ENCODE measurements around the gene CFAP73.
"Not testable (repeated sequence)": the region's sequence is repeated elsewhere in the genome, so short reads cannot be mapped to it uniquely, and the experiment has no call there.

The CFAP73 gene
- total RNA-seq, result 0.27 to 0.62 reads per million in 2 donors

DNA sequence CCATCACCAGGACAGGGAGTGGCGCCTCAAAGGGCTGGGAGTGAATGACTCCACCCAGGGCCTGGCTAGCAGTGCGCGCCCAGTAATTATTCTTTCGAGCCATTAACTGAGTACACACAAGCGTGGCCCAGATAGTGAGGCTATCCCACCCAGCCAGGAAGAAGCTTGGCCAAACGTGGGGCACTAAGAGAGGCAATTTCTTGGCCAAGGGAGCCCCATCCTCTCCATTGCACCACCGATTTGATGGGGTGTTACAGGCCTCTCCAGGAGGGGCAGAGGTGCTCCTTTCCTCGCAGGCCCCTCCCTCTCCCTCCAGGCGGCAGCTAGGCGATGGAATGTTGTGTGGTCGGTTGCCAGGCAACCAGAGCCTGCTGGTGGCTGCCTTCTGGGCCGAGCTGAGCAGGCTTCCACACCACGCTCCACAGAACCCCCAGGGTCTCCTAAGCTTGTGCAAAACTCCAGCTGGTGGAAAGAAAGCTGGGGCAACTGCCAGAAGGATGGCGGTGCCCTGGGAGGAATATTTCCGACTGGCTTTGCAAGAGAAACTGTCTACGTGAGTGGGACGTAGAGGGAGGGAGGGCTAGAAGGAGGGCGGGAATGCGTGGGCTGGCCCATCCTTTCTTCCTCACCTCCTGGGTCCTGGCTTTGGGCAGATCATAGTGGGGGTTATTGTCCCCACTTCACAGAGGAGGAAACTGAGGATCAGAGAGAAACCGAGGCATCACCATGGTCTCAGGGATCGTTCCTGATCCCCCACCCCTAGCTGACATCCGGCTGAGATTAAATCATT lies at the start of gene CFAP73:
TSS of gene CFAP73 (plus strand) at position 364 of the 790 bp plus-strand sequence. CDS start at position 498, 134 bp downstream.
- DNase-seq, result no peak

DNA sequence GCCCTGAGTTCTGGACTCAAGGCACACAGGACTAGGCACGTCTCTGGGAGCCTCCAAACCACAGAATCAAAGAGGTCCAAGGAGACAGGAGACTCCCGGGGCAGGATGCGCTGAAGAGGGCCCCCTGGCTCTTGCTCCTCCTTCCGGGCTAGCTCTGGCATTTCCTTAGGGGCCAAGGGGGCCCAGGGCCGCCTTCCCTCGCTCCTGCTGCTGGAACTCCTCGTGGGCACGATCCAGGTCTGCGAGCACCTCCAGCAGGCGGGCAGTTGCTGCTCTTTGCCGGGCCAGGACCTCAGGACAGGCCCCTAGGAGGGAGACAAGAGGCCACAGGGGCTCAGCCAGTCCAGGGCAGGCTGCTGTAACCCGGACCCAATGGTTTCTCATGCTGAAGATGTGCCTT lies 49.8 kb upstream of the CFAP73 start:
- no peak for DNase-seq

DNA sequence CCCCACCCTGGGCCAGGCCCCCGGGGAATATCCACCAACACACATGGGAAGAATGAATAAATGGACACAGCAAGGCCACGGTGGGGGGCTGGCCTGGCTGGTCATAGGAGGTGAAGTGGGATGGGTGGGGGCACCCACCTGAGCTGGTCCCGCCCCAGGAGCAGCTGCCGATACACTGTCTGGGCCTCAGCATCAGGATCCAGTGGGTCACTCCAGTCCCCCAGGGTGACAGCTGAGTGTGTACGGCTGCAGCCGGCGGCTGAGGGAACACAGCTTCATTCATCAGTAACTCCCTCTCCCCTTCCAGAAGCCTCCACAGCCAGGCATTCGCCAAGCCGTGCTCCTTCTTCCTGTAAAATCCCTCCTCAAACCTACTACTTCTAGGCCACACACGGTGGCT lies 47.8 kb upstream of the CFAP73 start:
- no peak for DNase-seq

DNA sequence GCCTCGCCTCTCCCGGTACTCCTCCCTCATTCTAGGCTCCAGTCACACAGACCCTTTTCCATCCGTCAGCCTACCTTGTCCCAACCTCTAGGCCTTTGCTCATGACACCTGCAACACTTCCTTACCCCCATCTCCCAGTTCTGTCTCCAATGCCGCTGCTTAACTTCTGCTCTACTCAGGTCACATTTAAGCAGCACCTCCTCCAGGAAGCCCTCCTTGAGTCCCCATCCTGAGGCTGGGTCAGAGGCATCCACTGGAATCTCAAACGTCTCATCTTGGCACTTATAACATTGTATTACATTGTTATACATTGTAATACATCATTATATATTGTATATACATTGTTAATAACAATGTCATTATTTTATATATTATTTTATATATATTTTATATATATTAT lies 46.7 kb upstream of the CFAP73 start:
- no peak for DNase-seq

DNA sequence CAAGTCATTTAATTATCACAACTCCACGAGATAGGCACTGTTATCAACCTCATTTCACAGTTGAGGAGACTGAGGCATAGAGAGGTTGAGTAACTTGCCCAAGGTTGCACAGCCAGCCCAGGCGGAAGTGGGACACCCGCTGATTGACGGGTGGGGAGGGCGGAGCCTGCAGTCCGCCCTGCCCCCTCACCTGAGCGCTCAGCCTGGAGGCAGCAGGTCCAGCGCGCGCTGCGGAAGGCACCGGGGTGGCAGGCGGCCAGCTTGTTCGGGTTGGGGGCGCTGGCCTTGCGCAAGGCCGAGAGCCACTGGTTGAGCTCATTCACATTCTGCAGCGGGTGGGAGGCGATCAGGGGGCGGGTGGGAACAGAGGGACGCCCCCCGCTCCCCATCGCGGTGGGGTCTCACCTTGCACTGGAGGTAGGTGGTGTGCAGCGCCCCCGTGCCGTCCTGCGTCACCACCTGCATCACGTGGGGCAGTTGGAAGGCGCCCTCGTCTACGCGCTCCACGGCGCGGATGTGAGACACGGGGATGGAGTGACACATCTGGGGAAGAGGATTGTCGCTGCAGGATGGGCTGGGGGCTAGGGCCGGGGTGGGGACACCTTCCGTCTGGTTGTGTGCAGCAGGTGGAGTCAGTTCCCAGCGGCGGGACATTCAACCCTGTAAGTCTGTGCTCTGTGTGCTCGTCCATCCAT lies 45.6 kb upstream of the CFAP73 start:
- DNase-seq, result peak in 4 of 5 experiments; percentile 43 to 80 (median 55)

DNA sequence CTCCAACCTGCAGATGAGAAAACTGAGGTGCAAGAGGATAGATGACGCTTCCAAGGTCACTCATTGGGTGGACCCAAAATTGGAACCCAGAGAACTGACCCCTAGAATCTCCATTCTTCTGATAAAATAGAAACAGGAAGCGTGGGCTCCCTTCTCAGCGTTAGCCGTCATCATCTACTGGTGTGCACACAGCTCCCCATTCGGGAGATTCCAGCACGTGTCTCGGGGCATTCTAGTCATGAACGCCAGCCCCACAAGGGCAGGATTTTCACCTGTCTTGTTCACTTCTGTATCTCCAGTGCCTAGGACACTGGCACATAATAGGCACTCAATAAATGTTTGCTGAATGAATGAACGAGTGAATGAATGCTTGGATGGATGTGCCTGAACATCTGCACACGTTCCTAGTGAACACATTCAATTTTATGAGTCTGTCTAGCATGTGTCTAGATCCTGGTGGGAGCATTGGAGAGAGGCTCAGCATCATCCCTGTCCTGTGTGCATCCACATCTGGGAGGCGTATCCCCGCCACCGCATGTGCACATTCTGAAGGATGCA lies 44.5 kb upstream of the CFAP73 start:
- DNase-seq, result no peak

DNA sequence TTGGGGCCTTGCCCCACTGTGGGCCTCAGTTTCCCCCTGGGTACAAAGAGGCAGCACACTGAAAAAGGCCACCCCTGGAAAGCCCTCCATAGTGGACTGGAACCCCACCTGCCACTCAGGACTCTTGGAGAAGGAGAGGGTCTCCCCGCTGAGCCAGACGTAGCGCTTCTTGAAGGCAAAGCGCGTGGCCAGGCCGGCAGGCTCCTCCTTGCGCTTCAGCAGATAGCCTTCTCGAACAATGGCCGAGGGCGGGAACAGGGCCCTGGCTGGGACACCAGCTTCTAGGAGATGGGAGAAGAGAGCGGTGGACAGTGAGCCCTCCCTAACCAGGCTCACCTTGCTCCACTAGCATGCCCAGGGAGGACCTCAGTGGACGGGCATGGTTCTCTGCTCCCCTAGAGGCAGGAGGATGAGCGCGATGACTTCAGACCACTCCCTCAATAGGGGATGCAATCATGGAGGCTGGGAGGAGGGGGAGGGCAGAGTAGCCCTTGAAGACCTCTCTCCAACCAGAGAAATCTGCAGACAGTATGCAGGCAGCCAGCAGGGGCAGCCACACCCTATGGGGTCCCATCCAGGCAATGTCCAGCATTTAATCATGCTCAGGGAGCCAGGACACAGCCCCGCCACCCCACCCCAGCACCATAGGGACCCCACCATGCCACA lies 43.8 kb upstream of the CFAP73 start:
- no peak for DNase-seq

DNA sequence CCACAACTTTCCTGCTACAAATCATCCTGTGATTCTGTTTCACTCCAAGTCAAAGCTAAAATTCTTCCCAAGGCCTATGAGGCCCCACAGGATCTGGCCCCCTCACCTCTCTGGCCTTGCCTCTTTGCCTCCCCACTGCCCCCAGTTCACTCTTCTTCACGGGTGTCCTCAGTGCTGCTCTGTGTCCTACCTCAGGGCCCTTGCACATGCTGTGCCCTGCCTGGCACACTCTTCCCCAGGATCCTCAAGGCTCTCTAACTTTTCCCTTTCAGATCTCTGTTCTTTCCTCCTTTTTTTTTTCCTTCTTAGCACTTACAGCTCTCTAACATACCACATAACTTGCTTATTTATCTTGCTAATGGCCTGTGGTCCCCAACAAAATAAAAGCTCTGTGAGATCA lies 43.2 kb upstream of the CFAP73 start:
- DNase-seq, result no peak

DNA sequence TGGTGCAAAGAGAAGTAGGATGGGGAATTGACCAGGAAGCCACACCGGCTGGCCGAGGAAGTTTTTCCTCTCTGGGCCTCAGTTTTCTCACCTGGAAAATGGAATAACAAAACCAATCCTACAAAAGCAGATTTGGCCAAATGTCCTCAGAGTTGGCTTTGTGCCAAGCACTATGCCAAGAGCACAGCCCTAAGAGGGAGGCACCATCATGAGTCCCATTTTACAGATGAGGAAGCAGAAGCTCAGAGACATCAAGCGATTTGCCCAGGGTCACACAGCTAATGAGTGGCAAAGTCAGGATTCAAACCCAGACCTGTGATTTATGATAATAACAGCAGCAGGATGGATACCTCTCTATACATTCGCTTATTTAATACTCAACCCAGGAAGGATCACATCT lies 41.2 kb upstream of the CFAP73 start:
- no peak for DNase-seq

DNA sequence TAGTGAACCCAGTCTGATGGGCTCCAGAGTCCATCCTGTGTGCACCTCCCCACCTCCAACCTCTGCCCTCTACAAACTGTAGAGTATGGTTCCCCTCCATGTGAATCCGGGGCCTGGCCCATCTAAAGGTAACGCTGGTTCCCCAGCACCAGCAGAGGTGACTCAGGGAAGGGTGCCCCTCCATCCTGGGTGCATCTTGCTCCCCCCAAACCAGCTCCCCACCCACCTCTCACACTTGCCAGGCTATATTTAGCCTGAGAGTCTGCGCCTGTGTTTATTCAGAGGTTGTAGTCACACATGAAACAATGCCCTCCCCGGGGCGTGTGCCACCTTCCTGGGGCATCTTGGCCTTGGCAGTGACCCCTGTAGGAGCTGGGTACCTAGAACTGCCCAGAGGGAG lies 40.2 kb upstream of the CFAP73 start:
- DNase-seq, result no peak

DNA sequence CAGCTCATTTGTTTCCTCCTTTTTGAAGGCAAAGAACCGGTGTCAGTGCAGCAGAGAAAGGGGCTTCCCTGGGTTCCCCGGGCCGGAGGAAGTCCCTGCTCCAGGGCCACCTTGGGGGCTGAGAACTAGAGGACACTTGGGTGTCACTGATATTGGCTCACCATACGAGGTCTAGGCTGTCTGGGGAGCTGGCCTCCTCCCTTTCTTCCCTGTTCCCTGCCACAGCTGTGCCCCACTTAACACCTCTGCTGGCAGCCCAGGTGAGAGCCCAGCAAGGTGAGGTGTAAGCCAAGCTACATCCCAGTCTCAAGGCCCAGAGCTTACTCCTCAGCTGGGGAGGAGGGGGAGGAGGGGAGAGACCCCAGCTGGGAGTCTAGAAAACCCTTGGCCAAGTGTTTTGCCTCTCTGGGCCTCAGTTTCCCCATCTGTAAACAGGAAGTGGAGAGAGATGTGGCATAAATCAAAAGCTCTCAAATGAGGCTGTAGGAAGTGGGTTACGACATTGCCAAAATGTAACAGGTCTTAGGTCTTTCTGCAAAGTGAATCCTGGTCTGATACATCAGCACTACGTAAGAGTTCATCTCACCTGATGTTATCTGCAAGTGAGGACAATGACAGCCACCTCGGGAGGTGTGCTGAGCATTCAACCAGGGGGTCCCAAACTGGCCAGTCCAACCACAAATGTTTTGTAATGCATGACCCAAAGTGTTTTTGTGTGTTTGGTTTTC lies 39.5 kb upstream of the CFAP73 start:
- DNase-seq, result peak in 2 of 5 experiments; percentile 43 to 76

DNA sequence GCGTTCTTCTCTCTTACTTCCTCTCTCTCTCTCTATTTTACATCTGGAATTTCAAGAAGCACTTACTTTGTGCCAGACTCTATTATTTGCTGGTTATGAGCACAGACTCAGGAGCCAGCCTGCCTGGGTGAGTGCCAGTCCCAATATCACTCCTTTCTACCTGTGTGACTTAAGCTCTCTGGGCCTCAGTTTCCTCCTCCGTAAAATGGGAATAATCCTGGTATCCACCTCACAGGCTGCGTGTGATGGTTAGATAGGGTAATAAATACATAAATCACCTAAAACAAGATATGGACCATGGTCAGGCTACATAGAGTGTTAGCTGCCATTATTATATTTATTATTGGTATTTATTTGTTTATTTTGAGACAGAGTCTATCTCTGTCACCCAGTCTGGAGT lies 38.3 kb upstream of the CFAP73 start:
- no peak for DNase-seq

DNA sequence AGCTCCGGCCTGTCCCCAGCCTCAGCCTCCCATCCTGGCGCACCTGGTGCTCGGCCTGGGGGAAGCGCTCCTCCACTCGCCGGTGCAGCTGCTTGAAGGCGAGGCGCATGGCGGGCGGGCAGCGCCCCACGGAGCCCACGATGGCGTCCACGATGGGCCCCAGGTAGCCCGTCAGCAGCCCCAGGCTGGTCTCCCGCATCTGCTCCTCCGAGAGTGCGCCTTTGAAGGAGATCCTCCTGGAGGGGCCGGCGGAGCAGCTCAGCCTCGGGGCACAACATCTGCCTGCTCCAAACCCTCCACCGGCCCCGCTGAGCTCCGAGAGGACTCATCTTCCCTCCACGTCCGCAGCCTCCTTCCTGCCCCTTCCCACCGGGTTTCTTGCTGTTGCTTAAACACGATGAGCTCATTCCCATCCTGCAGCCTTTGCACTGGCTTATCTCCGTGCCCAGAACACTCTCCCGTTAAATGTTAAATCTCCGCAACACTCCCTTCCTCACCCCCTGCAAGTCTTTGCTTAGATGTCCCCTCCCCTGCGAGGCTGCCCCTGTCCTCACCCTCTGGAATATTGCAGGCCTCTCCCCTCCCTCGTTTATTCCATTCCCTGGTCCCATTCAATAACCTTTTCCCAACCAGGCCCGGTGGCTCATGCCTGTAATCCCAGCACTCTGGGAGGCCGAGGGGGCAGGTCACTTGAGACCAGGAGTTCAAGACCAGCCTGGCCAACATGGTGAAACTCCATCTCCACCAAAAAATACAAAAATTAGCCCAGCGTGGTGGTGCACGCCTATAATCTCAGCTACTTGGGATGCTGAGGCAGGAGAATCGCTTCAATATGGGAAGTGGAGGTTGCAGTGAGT lies 37.3 kb upstream of the CFAP73 start:
- no peak for DNase-seq

DNA sequence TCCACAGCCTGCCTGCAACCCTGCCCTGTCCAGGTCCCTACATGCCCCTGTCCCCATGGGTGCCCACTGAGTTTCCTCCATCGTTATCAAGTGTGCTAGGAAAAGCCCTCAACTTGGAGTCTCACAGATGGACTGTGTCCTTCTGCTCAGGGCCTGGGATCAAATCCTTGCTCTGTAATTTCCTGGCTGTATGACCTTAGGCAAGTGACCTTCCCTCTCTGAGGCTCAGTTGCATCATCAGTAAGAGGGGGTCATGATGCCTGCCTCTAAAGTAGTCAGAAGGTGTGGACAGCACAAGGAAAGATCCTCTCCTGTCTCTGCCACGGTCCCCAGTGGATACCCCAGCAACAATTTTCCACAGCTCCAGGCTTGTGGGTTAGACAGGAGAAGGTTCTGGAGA lies 36.1 kb upstream of the CFAP73 start:
- DNase-seq, result no peak

DNA sequence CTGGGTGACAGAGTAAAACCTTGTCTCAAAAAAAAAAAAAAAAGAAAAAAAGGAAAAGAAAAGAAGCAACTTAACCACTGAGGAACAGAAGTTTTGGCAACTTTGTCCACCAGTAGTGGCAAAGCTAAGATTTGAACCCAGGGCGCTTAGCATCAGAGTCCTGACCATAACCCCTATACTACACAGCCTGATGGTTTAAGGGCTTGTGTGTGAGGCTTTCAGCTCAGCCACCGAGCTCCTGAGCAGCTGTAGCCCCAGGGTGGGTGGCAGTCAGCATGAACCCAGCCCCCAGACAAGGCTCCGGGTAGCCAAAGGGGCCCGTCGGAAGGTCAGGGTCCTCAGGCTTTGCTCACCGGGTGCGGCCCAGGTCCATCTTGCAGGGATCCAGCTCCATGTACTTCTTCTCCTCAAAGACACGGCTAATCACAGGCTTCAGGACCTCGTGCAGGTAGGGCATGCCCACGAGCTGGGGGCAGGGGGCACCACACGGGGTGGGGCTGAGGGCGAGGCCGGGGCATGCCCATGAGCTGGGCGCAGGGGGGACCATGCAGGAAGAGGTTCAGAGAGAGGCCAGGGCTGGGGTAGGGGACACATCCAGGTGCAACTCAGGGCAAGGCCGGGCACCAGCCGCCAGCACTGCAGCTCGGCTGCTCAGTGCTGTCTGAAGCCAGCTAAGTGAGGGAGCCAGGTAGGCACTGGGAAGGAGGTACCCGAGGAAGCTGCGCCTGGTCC lies 34.9 kb upstream of the CFAP73 start:
- DNase-seq, result no peak

DNA sequence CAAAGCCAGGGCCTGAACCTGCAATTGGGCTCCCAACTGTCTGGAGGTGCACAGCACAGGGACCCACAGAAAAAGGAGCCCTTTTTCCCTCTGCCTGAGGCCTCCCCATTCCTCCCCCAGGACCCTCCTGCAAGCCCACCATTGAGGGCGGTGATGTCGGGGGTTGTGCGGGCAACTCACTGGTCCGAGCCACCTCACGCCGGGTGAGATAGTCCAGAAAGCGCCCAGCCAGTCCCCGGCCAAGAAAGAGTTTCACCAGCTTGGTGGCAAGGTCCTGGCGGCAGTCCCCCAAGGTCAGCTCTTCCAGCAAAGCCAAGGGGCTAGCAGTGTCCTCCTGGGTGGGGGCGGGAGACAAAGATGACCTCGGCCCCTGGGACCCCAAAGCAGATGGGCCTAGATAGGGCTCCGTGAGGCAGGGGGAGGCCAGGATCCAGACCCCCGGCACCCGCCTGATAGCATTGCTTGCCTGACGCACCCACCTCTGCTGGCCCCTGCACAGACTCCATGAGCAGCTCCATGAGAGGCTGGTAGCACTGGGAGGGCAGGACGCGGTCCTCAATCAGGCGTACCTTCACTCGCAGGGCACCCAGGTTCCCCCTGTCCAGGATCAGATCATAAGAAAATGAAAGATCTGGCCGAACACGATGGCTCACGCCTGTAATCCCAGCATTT lies 33.9 kb upstream of the CFAP73 start:
- DNase-seq, result no peak

DNA sequence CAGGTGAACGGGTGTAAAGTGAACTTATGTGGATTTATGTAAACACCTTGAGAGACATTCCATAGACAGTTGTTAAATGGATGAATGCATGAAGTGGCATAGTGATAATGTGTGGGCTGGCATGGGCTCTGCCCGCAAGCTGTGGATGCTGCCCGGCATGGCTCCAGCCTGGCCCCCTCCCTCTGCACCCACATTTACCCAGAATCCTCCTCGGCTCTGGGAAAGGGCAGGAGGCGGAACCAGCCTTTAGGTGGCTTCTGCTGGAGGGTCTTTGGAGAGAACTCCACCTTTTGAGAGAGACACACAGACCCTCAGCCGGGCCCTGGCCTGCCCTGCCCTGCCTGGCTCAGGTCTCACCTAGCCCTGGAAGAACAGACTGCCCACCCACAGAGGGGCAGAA lies 32.6 kb upstream of the CFAP73 start:
- no peak for DNase-seq

DNA sequence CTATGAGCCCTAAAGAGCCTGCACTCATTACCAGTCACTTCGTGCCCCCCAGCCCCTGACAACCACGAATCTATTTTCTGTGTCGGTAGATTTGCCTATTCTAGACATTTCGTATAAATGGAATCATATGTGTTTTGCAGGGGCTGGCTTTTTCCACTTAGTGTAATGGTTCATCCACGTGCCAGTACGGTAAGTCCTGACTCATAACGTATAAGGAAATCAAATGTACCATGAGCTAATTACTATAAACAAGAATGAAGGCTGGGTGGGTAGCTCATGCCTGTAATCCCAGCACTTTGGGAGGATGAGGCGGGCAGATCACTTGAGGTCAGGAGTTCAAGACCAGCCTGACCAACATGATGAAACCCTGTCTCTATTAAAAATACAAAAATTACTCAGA lies 31.8 kb upstream of the CFAP73 start:
- not testable (repeated sequence) for DNase-seq

DNA sequence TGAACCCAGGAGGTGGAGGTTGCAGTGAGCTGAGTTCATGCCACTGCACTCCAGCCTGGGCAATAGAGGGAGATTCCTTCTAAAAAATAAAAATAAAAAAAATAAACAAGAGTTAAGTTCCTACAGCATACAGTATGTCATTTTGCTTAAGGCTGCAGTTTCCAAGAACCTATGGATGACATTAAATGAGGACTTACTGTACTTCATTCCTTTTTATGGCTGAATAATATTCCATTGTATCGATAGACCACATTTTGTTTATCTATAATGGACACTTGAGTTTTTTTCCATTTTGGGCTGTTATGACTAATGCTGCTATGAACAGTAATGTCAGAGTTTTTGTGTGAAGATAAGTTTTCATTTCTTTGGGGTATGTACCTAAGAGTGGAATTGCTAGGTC lies 31.4 kb upstream of the CFAP73 start:
- no peak for DNase-seq

DNA sequence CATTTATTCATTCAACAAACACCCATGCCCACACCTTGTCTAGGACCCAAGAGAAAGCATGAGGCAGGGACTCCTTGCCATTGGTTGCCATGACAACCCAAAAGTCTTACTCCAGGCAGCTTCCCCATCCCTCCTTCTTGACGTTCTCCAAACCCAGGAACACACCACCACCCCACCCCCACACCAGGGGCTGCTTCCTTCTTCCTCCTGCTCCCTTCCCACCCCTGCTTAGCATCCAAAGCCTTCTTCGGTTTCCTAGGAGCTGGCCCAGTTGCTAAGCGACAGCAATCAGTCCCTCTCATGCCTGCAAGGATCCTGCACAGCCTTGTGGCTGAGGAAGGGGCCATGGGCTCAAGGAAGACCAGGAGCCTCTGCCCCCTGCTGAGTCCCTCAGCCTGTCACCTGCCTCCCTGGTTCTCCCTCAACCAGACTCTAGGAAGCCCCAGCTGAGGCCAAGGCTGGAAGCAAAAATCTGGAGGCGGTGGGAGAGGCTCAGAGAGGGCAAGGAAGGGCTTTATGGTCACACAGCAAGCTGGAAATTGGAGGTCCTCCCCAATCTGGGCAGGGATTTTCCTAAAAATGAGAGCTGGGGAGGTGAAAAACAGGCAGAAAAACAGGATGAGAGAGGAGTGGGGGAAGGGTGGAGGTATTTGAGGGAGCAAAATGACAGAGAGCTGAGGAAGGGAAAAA lies 29.4 kb upstream of the CFAP73 start:
- DNase-seq, result no peak
